H9 (cell line): ENCODE data around the gene CNTF. TPM values are rescaled to one million over a fixed set of nuclear protein-coding genes. Genes with fewer than 3 reads are reported as not detected.

Experiments
- DNase-seq: peaks from one replicate; pipeline ENCODE4 v3.0.0-alpha.2; 2017
- H2AFZ ChIP-seq: one replicate; pipeline ENCODE4 v1.6.1; 2013; ENCODE audit warnings: mild to moderate bottlenecking, low read length, control low read depth, moderate library complexity
- H2AK5ac ChIP-seq: 2 replicates; pipeline ENCODE4 v1.6.1; 2013; ENCODE audit warnings: low read length, control low read depth, mixed read lengths; ENCODE audit not compliant: insufficient read length
- H2BK120ac ChIP-seq: one replicate; pipeline ENCODE4 v1.6.1; 2013; ENCODE audit warnings: low read depth, mild to moderate bottlenecking, low read length, control low read depth, inconsistent platforms; ENCODE audit not compliant: poor library complexity, severe bottlenecking
- H2BK12ac ChIP-seq: 2 replicates; pipeline ENCODE4 v1.6.1; 2013; ENCODE audit warnings: low read length, control low read depth, mixed read lengths, low read depth; ENCODE audit not compliant: insufficient read length
- H2BK15ac ChIP-seq: 2 replicates; pipeline ENCODE4 v1.6.1; 2013; ENCODE audit warnings: low read depth, low read length, control low read depth
- H2BK20ac ChIP-seq: one replicate; pipeline ENCODE4 v1.6.1; 2013; ENCODE audit warnings: low read depth, mild to moderate bottlenecking, low read length, control low read depth, inconsistent platforms; ENCODE audit not compliant: poor library complexity, severe bottlenecking
- H2BK5ac ChIP-seq: 2 replicates; pipeline ENCODE4 v1.6.1; 2013; ENCODE audit warnings: low read length, control low read depth, mixed read lengths; ENCODE audit not compliant: insufficient read length
- H3K14ac ChIP-seq: 2 replicates; pipeline ENCODE4 v1.6.1; 2013; ENCODE audit warnings: low read length, control low read depth; ENCODE audit not compliant: insufficient read depth
- H3K18ac ChIP-seq: 2 replicates; pipeline ENCODE4 v1.6.1; 2013; ENCODE audit warnings: low read depth, mild to moderate bottlenecking, mixed read lengths, low read length, control low read depth; ENCODE audit not compliant: insufficient read length
- H3K23ac ChIP-seq: 2 replicates; pipeline ENCODE4 v1.6.1; 2013; ENCODE audit warnings: low read length, control low read depth, mixed read lengths, low read depth; ENCODE audit not compliant: insufficient read length
- H3K23me2 ChIP-seq: 2 replicates; pipeline ENCODE4 v1.6.1; 2013; ENCODE audit warnings: low read depth, mild to moderate bottlenecking, mixed read lengths, low read length, control low read depth; ENCODE audit not compliant: insufficient read length, poor library complexity, severe bottlenecking
- H3K27ac ChIP-seq: 2 replicates; pipeline ENCODE4 v1.5.1; 2013; ENCODE audit warnings: low read length, control low read depth, mixed read lengths, low read depth; ENCODE audit not compliant: insufficient read length
- H3K27me3 ChIP-seq: 2 replicates; pipeline ENCODE4 v1.6.1; 2013; ENCODE audit warnings: low read length, control low read depth, inconsistent platforms; ENCODE audit not compliant: insufficient read depth
- H3K4ac ChIP-seq: 2 replicates; pipeline ENCODE4 v1.6.1; 2013; ENCODE audit warnings: low read depth, mild to moderate bottlenecking, control low read depth, inconsistent platforms, low read length, moderate library complexity
- H3K4me1 ChIP-seq: 2 replicates; pipeline ENCODE4 v1.6.1; 2013; ENCODE audit warnings: low read length, control low read depth, inconsistent platforms; ENCODE audit not compliant: insufficient read depth
- H3K4me2 ChIP-seq: 2 replicates; pipeline ENCODE4 v1.6.1; 2013; ENCODE audit warnings: low read length, control low read depth, mixed read lengths; ENCODE audit not compliant: insufficient read length, insufficient read depth
- H3K56ac ChIP-seq: 2 replicates; pipeline ENCODE4 v1.6.1; 2013; ENCODE audit warnings: low read depth, mild to moderate bottlenecking, mixed read lengths, low read length, control low read depth; ENCODE audit not compliant: insufficient read length
- H3K79me1 ChIP-seq: 2 replicates; pipeline ENCODE4 v1.6.1; 2013; ENCODE audit warnings: low read depth, mild to moderate bottlenecking, moderate library complexity, low read length, control low read depth, inconsistent platforms; ENCODE audit not compliant: insufficient read depth, poor library complexity, severe bottlenecking
- H3K79me2 ChIP-seq: 2 replicates; pipeline ENCODE4 v1.6.1; 2013; ENCODE audit warnings: low read length, control low read depth, inconsistent platforms; ENCODE audit not compliant: insufficient read depth
- H3K9ac ChIP-seq: 2 replicates; pipeline ENCODE4 v1.6.1; 2013; ENCODE audit warnings: low read length, control low read depth, mixed read lengths; ENCODE audit not compliant: insufficient read length; ENCODE audit errors: extremely low read depth
- H3K9me3 ChIP-seq: one replicate; pipeline ENCODE4 v1.6.1; 2013; ENCODE audit warnings: low read depth, low read length, inconsistent platforms; ENCODE audit not compliant: control insufficient read depth
- H3T11ph ChIP-seq: one replicate; pipeline ENCODE4 v1.6.1; 2013; ENCODE audit warnings: mild to moderate bottlenecking, low read length, control low read depth, inconsistent platforms
- H4K20me1 ChIP-seq: one replicate; pipeline ENCODE4 v1.6.1; 2013; ENCODE audit not compliant: control insufficient read depth, insufficient read length, insufficient read depth
- H4K5ac ChIP-seq: 2 replicates; pipeline ENCODE4 v1.6.1; 2013; ENCODE audit warnings: low read depth, mild to moderate bottlenecking, mixed read lengths, low read length, control low read depth; ENCODE audit not compliant: insufficient read length
- H4K8ac ChIP-seq: replicated peaks from 2 replicates; pipeline ENCODE4 v1.6.1; 2013; ENCODE audit warnings: low read length, control low read depth, mixed read lengths, low read depth; ENCODE audit not compliant: insufficient read length
- H4K91ac ChIP-seq: 2 replicates; pipeline ENCODE4 v1.6.1; 2013; ENCODE audit warnings: low read depth, mild to moderate bottlenecking, moderate library complexity, mixed read lengths, low read length, control low read depth; ENCODE audit not compliant: insufficient read length
- H3K27ac Mint-ChIP-seq, 3 experiments: 2 replicates in 2 of 3; 3 replicates in 1 of 3; pipeline ENCODE4 v1.8.0; 2020 to 2021; ENCODE audit warnings: mixed read lengths in 3 of 3, mild to moderate bottlenecking in 1 of 3, moderate library complexity in 1 of 3
- H3K27me3 Mint-ChIP-seq: 2 replicates; pipeline ENCODE4 v1.8.0; 2021; ENCODE audit warnings: low read depth, mild to moderate bottlenecking, moderate library complexity, mixed read lengths
- H3K36me3 Mint-ChIP-seq, 3 experiments: 2 replicates in 2 of 3; 3 replicates in 1 of 3; pipeline ENCODE4 v1.8.0; 2020 to 2021; ENCODE audit warnings: low read depth in 3 of 3, mixed read lengths in 3 of 3; ENCODE audit not compliant: insufficient read depth in 1 of 3
- H3K4me1 Mint-ChIP-seq, 2 experiments: 2 replicates each; pipeline ENCODE4 v1.8.0; 2020; ENCODE audit warnings: mixed read lengths in 2 of 2
- H3K4me3 Mint-ChIP-seq, 2 experiments: 2 replicates in 1 of 2; 3 replicates in 1 of 2; pipeline ENCODE4 v1.8.0; 2020 to 2021; ENCODE audit warnings: mild to moderate bottlenecking in 2 of 2, mixed read lengths in 2 of 2, moderate library complexity in 1 of 2
- H3K9me3 Mint-ChIP-seq, 2 experiments: 2 replicates in 1 of 2; 3 replicates in 1 of 2; pipeline ENCODE4 v1.8.0; 2020; ENCODE audit warnings: mild to moderate bottlenecking in 2 of 2, mixed read lengths in 2 of 2, moderate library complexity in 1 of 2
- WGBS: extraction: QIAGEN DNeasy Blood & Tissue Kit; methylation state at CpG from one replicate; pipeline ENCODE4 v1.1.7; 2013; ENCODE audit warnings: missing lambda C conversion rate, low lambda C conversion rate, mixed read lengths; ENCODE audit not compliant: insufficient read length; ENCODE audit errors: extremely low coverage; 5-methylcytosine and 5-hydroxymethylcytosine counted together
- total RNA-seq: library from RNA; stranded (reverse); gene quantifications from 2 replicates; pipeline ENCODE4 v1.2.1, GENCODE V29; 2021
- TF ChIP-seq, protein P1 (sequence below): fragments of 200-600 bp; sonication (generic); conservative IDR thresholded peaks from 3 replicates; pipeline ENCODE4 v1.8.0; 2021; ENCODE audit warnings: antibody characterized with exemption, mild to moderate bottlenecking

The CNTF gene
- total RNA-seq, 1 experiment from 2014 or later = 3.5 TPM

DNA sequence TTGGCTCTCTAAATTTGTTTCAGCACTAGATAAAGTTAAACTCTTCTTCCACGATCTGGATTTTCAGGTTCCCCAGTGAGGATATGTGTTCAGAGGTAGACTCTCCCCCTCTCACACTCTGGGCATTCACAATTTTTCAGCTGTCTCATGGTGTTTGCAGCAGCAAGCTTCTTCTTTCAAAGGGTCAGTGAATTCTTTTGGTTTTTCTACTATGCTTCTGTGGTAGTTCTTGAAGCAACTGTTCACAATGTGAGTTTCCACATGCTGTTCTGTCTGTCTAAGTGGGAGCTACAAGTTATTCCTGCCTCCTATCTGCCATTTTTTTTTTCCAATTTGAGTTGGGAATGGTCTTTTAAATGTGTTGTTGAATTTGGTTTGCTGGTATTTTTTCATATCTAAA lies 25.4 kb downstream of the CNTF start:
- no peak for DNase-seq
- H2BK120ac ChIP-seq = no peak overlapping the region
- peaks cover 2% of the 10 kb centered on the region for H3K27me3 Mint-ChIP-seq
- H2AFZ ChIP-seq = no peak overlapping the region
- H3K9me3 ChIP-seq = peaks cover 22% of the 10 kb centered on the region
- H4K91ac ChIP-seq = no peak overlapping the region
- peaks cover 7 to 10% (median 8%) of the 10 kb centered on the region in 3 experiments; a peak in 5 of 7 replicates for H3K36me3 Mint-ChIP-seq
- H4K8ac ChIP-seq = no peak overlapping the region
- H3K4ac ChIP-seq = no peak overlapping the region
- no peak overlapping the region for H3T11ph ChIP-seq
- H3K23ac ChIP-seq = no peak overlapping the region
- no peak overlapping the region for H2BK15ac ChIP-seq
- H3K9ac ChIP-seq = no peak overlapping the region
- peaks cover 32 to 38% of the 10 kb centered on the region in 2 experiments for H3K9me3 Mint-ChIP-seq
- TF ChIP-seq, protein P1, sequence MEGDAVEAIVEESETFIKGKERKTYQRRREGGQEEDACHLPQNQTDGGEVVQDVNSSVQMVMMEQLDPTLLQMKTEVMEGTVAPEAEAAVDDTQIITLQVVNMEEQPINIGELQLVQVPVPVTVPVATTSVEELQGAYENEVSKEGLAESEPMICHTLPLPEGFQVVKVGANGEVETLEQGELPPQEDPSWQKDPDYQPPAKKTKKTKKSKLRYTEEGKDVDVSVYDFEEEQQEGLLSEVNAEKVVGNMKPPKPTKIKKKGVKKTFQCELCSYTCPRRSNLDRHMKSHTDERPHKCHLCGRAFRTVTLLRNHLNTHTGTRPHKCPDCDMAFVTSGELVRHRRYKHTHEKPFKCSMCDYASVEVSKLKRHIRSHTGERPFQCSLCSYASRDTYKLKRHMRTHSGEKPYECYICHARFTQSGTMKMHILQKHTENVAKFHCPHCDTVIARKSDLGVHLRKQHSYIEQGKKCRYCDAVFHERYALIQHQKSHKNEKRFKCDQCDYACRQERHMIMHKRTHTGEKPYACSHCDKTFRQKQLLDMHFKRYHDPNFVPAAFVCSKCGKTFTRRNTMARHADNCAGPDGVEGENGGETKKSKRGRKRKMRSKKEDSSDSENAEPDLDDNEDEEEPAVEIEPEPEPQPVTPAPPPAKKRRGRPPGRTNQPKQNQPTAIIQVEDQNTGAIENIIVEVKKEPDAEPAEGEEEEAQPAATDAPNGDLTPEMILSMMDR = no peak
- no peak overlapping the region for H2BK5ac ChIP-seq
- no peak overlapping the region for H4K5ac ChIP-seq
- no peaks in the 10 kb centered on the region for H4K20me1 ChIP-seq
- H3K4me1 ChIP-seq = no peaks in the 10 kb centered on the region
- H3K79me2 ChIP-seq = no peaks in the 10 kb centered on the region
- H3K23me2 ChIP-seq = no peaks in the 10 kb centered on the region
- no peak overlapping the region for H3K56ac ChIP-seq
- no peak overlapping the region for H2BK12ac ChIP-seq
- no peaks in the 10 kb centered on the region for H3K79me1 ChIP-seq
- H2BK20ac ChIP-seq = no peak overlapping the region
- WGBS = no CpG with 5 or more reads among the region's 1 CpG
- no peaks in the 10 kb centered on the region for H3K27me3 ChIP-seq
- H3K4me1 Mint-ChIP-seq = peaks cover 17 to 19% of the 10 kb centered on the region in 2 experiments
- H2AK5ac ChIP-seq = no peak overlapping the region
- no peak overlapping the region for H3K4me3 Mint-ChIP-seq
- H3K27ac ChIP-seq = no peak overlapping the region
- no peak overlapping the region for H3K4me2 ChIP-seq
- H3K27ac Mint-ChIP-seq = no peak overlapping the region
- H3K14ac ChIP-seq = no peak overlapping the region
- no peak overlapping the region for H3K18ac ChIP-seq
